RWPE1 (cell line): ENCODE measurements around the gene SIRT7.

ENCODE experiments used
- CTCF ChIA-PET: fragments of 350-600 bp; sonication (Branson Sonifier 250); formaldehyde crosslinking; extraction: SDS; loops from one replicate; lab custom pipeline; 2021; lab: Yijun Ruan, JAX
- POLR2A ChIA-PET: fragments of 400-600 bp; formaldehyde crosslinking; extraction: SDS; loops from one replicate; lab custom pipeline; 2020; ENCODE audit warnings: antibody characterized with exemption; ENCODE audit not compliant: low non-redundant PET; lab: Yijun Ruan, JAX
- DNase-seq: peaks from one replicate; pipeline ENCODE4 v3.0.0; 2012; ENCODE audit warnings: low spot score
- H3K27ac ChIP-seq: fragments of 450-650 bp; 2 replicates; pipeline ENCODE4 v1.5.1; 2017
- TF ChIP-seq, protein P1 (sequence below): fragments of 450-650 bp; conservative IDR thresholded peaks from 2 replicates; pipeline ENCODE4 v1.5.1; 2017; ENCODE audit warnings: low read depth, mild to moderate bottlenecking

Gene SIRT7

DNA sequence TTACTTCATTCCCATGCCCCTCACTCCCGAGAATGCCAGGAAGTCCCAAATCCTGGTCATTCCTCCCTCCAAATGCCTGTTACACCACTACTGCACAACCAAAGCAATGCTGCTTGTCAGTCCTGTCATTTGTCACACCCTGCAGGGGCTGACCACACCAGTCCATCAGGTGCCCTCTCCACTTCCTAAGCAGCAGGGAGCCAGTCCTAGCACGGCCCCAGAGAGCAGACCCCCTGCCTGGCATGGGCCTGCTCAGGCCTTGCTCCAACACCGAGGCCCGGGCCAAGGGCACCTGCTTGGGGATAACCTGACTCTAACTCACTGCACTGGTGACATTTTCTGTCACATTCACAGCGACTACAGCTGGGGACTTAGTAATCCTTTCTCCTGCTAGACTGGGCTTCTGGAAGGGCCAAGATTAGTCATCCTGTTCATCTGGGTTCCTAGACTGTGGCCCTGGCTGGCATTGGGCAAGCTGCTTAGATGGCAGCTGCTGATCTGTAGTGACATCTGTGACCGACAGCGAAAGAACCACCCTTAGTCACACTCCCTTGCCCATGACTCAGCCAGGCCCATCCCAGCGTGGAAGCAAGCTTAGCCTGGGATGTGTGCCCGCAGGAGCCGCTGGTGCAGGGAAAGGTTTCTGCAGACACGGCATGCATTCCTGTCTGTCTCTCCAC is 32.0 kb downstream of the SIRT7 start:
- peak overlapping the region; percentile 98 for H3K27ac ChIP-seq
- ChIA-PET CTCF (interaction anchor here (0.8 kb wide), 1 partner anchor 27 kb away, joined by 3 read pairs; no protein-coding TSS in a partner anchor), POLR2A (no interaction called here)
- TF ChIP-seq, protein P1, sequence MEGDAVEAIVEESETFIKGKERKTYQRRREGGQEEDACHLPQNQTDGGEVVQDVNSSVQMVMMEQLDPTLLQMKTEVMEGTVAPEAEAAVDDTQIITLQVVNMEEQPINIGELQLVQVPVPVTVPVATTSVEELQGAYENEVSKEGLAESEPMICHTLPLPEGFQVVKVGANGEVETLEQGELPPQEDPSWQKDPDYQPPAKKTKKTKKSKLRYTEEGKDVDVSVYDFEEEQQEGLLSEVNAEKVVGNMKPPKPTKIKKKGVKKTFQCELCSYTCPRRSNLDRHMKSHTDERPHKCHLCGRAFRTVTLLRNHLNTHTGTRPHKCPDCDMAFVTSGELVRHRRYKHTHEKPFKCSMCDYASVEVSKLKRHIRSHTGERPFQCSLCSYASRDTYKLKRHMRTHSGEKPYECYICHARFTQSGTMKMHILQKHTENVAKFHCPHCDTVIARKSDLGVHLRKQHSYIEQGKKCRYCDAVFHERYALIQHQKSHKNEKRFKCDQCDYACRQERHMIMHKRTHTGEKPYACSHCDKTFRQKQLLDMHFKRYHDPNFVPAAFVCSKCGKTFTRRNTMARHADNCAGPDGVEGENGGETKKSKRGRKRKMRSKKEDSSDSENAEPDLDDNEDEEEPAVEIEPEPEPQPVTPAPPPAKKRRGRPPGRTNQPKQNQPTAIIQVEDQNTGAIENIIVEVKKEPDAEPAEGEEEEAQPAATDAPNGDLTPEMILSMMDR, result no peak
- DNase-seq, result no peak

DNA sequence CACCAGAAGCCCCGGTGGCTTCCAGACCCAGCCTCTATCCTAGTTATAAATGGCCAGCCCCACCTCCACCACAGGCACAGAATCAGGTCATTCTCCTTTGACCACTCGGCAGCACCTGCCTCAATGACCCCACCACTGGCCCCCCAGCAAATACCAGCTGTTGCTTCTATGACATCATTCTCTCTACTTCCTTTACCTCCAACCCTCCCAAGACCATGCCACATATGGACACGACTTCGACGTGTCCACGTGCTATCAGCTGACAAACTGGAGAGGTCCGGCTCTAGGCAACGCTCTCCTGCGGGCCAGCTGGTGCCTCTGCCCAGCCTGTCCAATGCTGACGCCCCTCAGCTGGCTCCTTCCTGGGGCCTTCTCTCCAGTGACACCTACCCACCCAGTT is 32.5 kb downstream of the SIRT7 start:
- TF ChIP-seq, protein P1, result no peak
- ChIA-PET POLR2A (interaction anchor here (0.6 kb wide), 1 partner anchor 16 kb away, joined by 3 read pairs; no protein-coding TSS in a partner anchor), CTCF (no interaction called here)
- H3K27ac ChIP-seq, result peak overlapping the region; percentile 98
- DNase-seq, result no peak

DNA sequence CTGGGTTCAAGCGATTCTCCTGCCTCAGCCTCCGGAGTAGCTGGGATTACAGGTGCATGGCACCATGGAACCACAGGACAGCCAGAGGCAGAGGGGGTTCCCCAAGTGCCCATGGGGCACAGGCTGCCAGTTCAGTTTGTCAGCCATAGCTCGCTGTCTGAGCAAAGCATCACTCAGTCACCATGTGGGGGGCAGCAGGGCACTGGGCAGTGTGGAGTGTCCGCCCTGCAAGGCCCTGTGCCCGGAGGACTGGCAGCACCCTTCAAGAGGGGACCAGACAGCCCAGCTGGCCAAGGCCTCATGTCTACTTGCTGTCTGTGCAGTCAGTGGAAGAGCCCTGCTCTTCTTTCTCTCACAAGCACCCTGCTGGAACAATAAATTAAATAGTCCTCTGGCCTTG is 33.0 kb downstream of the SIRT7 start:
- CTCF ChIA-PET, result no interaction called here
- DNase-seq, result no peak
- H3K27ac ChIP-seq, result peak overlapping the region; percentile 98
- TF ChIP-seq, protein P1, result no peak
- POLR2A ChIA-PET, result interaction anchor here (0.6 kb wide), 1 partner anchor 16 kb away, joined by 3 read pairs; no protein-coding TSS in a partner anchor

DNA sequence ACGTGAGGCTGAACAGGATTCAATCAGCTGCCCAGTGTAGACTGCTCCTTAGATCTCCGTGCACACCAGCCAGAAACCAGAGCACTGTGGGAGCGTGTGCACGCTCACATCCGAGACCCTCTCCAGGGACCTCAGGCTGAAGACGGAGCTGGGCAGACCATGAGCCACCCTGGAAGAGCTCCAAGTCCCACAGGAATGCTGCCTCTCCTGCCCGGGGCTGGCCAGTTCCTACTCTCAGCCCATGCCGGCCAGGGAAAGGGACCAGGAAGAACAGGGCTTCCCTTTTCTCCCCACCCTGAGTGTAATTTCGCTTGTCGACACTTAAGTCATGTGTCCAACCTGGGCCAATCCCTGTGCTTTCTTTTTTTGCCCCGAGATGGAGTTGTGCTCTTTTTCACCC is 33.5 kb downstream of the SIRT7 start:
- ChIA-PET CTCF (interaction anchor here (1.2 kb wide), 1 partner anchor 75 kb away, joined by 4 read pairs; no protein-coding TSS in a partner anchor), POLR2A (no interaction called here)
- H3K27ac ChIP-seq, result peak overlapping the region; percentile 98
- TF ChIP-seq, protein P1, result no peak
- DNase-seq, result no peak

DNA sequence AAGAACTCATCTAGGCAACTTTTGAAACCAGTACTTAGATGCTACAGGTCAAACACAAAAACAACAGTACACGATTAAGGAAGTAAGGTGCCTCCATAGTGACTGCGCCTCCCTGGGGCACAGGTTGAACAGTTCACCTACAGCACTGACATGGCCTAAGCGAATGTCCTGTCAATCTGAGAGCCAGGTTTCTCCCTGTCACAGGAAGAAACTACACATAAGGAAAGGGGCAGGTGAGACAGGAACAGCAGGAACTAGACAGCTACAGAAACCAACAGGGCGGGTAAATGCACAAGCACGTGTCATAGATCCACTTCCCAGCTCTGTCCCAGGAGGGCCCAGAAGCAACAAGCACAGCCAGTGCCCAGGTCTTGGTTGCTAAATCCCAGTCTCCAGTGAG is 38.9 kb downstream of the SIRT7 start:
- CTCF ChIA-PET, result interaction anchor here (0.6 kb wide), 1 partner anchor 508 kb away, joined by 4 read pairs; no protein-coding TSS in a partner anchor
- no peak for DNase-seq
- TF ChIP-seq, protein P1, result no peak
- POLR2A ChIA-PET, result no interaction called here
- H3K27ac ChIP-seq, result peak overlapping the region; percentile 44

DNA sequence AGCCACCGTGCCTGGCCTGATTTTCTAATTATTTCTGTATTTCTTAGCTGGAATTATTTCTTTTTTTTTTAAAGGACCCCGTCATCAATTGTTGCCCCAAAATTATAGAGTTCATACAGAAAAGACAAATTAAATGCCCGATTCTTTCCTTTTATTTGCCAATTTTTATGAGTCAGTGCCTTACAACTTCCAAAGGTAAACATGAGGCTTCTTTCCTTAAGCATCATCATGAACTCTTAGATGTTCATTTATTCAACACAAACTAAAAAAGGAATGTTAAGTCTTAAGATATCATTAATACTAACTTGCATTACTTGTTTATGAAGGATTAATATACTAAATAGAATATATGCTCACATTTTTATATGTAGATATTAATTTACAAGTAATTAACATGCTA is 39.7 kb downstream of the SIRT7 start:
- TF ChIP-seq, protein P1, result no peak
- POLR2A ChIA-PET, result no interaction called here

More for the DNA sequence above, 39.7 kb downstream of the SIRT7 start:
- DNase-seq, result no peak
- CTCF ChIA-PET, result no interaction called here
- H3K27ac ChIP-seq, result no peak overlapping the region
